T1000 (cell line): ENCODE results near the gene RPS19.
"Not testable (repeated sequence)": the region's sequence is repeated elsewhere in the genome, so short reads cannot be mapped to it uniquely, and the experiment has no call there.

Source experiments
- DNase-seq: peaks from one replicate; lab custom pipeline; 2025; ENCODE audit warnings: mixed read lengths; lab: John Stamatoyannopoulos, UW

The RPS19 gene

GRCh38 chr19:41860419-41861115 lies 512 bp downstream of the RPS19 start:
- no peak for DNase-seq

GRCh38 chr19:41861116-41861768 lies 1.2 kb downstream of the RPS19 start:
- DNase-seq: no peak

DNA sequence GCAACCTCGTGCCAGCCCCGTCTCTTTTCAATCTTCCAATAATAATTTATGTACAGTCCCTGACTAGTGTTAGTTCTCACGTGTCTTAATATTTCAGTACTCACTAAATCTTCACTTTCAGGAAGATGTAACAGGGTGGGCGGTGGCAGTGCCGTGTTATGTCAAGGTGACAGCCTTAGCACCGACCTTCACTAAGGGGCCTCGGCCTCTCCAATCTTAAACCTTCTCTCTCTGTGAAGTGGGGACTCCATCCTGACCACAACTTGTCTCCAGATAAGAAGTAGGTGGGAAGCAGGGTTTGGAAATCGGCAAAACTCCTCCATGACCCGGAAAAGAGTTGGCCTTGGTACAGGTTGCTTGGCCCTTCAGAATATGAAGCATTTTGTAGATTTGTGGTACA lies 1.8 kb downstream of the RPS19 start:
- no peak for DNase-seq

GRCh38 chr19:41862445-41862986 lies 2.5 kb downstream of the RPS19 start:
- DNase-seq: no peak

DNA sequence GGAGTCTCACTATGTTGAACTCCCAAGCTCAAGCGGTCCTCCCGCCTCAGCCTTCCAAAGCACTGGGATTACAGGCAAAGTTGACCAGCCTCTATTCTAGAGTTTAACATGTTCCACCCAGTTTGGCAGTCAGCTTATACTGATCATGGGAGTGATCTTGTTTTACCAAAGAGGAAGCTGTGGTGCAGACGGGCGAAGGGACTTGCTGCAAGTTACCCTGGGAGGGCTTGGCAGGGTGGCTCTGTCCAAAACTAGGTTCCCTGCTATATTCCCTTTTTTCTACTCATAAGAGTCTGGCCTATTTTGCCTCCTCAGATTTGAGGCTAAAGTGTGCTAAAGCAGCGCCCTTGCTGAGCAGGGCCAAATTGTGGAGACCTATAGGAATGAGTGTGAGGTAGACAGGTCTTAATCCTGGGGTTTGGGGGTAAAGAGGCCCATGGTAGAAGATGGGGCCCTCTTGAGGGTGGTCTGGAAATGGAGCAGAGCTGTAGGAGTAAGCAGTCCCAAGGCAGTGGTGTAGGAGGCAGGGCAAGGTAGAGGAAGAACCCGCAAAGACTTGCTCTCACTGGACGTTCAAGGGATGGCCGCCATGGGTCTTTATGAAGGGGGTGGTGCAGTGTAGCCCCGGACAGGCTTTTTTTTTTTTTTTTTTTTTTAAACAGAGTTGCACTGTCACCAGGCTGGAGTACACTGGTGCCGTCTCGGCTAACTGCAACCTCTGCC lies 3.3 kb downstream of the RPS19 start:
- no peak for DNase-seq

GRCh38 chr19:41864374-41864773 lies 4.3 kb downstream of the RPS19 start:
- DNase-seq: no peak

GRCh38 chr19:41866284-41866683 lies 6.2 kb downstream of the RPS19 start:
- no peak for DNase-seq

GRCh38 chr19:41868120-41868988 lies 8.3 kb downstream of the RPS19 start:
- no peak for DNase-seq

- no peak for DNase-seq
These were observed 8.9 kb downstream of the RPS19 start for GRCh38 chr19:41868989-41869300.

GRCh38 chr19:41869374-41869955 lies 9.4 kb downstream of the RPS19 start:
- DNase-seq: no peak

- DNase-seq: no peak
These were observed 10.4 kb downstream of the RPS19 start for GRCh38 chr19:41870401-41870873.

DNA sequence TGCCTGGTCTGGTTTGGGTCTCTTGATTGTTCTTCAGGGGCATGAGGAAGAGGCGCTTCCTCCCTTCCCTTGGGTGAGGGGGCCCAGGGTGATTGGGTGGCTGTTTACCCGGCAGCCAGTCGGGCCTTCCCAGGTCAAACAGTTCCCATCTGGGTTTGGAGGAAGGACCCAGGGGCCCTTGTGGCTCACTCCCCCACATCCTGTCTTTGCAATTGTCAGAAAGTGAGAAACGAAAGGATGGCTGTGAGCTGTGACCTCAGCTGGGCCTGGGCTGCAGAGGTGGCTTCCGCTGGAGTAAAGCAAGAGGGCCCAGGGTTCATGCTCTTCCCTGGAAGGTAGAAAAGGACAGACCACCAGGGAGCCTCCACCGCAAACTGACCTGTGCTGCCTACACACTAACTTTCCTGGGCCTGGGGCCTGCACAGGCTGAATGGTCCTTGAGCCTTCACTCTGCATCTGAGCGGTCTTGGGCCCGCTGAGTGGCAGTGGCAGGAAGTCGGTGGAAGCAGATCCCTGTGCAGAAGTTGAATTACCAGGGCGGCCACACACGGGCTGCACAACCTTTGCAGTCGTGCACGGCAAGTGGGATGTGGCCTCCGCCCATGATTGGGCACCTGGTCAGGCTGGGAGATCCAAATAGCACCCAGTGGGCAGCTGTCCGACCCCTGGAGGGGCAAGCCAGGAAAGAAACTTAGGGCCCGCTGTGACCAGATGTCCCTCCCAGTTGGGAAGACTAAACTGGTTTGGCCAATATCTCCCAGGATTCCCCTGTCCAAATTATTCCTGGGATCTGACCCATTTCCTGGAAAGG lies 11.7 kb downstream of the RPS19 start:
- DNase-seq: no peak

DNA sequence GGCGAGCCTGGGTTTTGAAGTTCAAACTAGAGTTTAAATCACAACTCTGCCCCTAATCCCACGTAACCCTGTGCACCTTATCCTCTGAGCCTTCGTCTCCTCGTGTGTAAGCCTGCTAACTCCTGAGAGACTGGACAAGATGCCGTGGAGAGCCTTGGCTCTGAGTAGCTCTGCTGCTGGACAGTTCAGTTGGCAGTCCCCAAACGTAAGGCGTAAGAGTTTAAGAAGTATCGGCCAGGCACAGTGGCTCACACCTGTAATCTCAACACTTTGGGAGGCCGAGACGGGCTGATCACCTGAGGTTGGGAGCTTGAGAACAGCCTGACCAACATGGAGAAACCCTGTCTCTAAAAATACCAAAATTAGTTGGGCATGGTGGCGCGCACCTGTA lies 12.3 kb downstream of the RPS19 start:
- no peak for DNase-seq

DNA sequence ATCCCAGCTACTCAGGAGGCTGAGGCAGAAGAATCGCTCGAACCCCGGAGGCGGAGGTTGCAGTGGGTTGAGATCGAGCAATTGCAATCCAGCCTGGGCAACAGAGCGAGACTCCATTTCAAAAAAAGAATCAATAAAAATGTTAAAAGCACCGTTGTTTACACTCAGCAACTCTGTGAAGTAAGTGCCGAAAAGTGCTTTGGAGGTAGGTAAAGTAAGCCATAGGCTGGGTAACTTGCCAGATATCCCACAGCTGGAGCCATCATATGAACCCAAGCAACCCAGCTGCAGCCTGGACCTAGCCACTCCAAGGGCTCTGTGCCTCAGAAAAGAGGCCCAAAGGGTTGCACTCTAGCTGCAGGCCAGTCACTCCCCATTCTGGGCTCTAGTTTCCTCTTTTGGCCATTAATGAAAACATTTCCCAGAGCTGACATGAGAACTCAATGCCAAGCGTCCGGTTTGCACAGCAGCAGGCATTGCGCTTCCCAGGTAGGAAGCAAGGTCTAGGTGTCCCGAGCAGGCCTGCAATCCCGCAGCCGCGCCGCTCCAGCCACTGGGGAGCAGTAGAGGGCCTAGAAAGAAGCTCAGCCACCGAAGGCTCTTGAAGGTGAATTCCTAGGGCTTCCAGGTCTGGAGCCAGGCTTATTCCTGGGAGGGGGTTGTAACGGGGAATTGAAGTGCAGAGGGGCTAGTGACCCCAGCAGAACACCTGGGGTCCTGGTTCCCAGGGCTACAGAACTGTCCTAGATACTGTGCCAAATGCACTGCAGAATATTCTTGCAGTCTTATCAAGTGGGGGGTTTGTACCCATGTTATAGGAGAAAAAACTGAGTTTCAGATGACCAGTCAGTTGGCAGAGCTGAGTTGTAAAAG lies 13.0 kb downstream of the RPS19 start:
- DNase-seq: peak; percentile 20

- not testable (repeated sequence) for DNase-seq
These were observed 15.9 kb downstream of the RPS19 start for GRCh38 chr19:41875973-41876372.

- DNase-seq: no peak
These were observed 17.1 kb downstream of the RPS19 start, which contains the start of gene CD79A for GRCh38 chr19:41876847-41877832. TSS of gene CD79A (plus strand) at chr19:41877279. CDS start at chr19:41877305, 26 bp downstream.

- no peak for DNase-seq
These were observed 18.2 kb downstream of the RPS19 start for GRCh38 chr19:41877916-41878905.
